K562 (cell line): ENCODE measurements around the gene TMEM129. TPM values are rescaled to one million over a fixed set of nuclear protein-coding genes. Genes with fewer than 3 reads are reported as not detected.

Experiments
- CEBPG ChIP-seq, 3 experiments: fragments of 200-800 bp in 1 of 3; sonication (Bioruptor generic) in 1 of 3; sonication (generic) in 1 of 3; formaldehyde crosslinking in 1 of 3; IDR thresholded peaks in 2 of 3; conservative IDR thresholded peaks in 1 of 3; 2 replicates each; pipeline versions ENCODE4 v1.6.1 to v1.8.0; 2016 to 2022; ENCODE audit warnings: missing compliant biosample characterization in 2 of 3, missing genetic modification characterization in 2 of 3, mild to moderate bottlenecking in 1 of 3, missing genetic modification reagents in 1 of 3
- COPS2 ChIP-seq: fragments of 450-650 bp; conservative IDR thresholded peaks from 2 replicates; pipeline ENCODE4 v1.6.1; 2016; ENCODE audit warnings: mild to moderate bottlenecking, moderate library complexity
- CTBP1 ChIP-seq: fragments of 450-650 bp; IDR thresholded peaks from 2 replicates; pipeline ENCODE4 v1.6.1; 2016; ENCODE audit warnings: borderline replicate concordance
- FIP1L1 ChIP-seq: fragments of 200-400 bp; formaldehyde crosslinking; IDR thresholded peaks from 2 replicates; pipeline ENCODE4 v1.6.1; 2018; ENCODE audit warnings: mild to moderate bottlenecking, low read depth, low read length; ENCODE audit not compliant: poor library complexity, severe bottlenecking
- IRF9 ChIP-seq: fragments of 450-650 bp; IDR thresholded peaks from 2 replicates; pipeline ENCODE4 v1.6.1; 2016; ENCODE audit warnings: missing biosample characterization, missing genetic modification characterization
- MAFK ChIP-seq: IDR thresholded peaks from 2 replicates; pipeline ENCODE4 v1.6.1; 2011; ENCODE audit warnings: low read length, improper control_type of control experiment
- MAZ ChIP-seq, 2 experiments: fragments of 450-650 bp in 1 of 2; sonication (generic) in 1 of 2; formaldehyde crosslinking; IDR thresholded peaks in 1 of 2; conservative IDR thresholded peaks in 1 of 2; 2 replicates each; pipeline versions ENCODE4 v1.4.0 to v1.5.0; 2020; ENCODE audit warnings: mild to moderate bottlenecking in 1 of 2, missing genetic modification reagents in 1 of 2
- NONO ChIP-seq, 2 experiments: fragments of 200-400 bp in 1 of 2; fragments of 450-650 bp in 1 of 2; formaldehyde crosslinking in 1 of 2; IDR thresholded peaks; 2 replicates each; pipeline ENCODE4 v1.6.1; 2017; ENCODE audit warnings: low read depth in 2 of 2, mild to moderate bottlenecking in 2 of 2, moderate library complexity in 2 of 2, low read length in 1 of 2
- NR2C1 ChIP-seq, 2 experiments: fragments of 450-650 bp; IDR thresholded peaks; 2 replicates each; pipeline ENCODE4 v1.6.1; 2017; ENCODE audit warnings: mild to moderate bottlenecking in 2 of 2, antibody characterized with exemption in 1 of 2, inconsistent platforms in 1 of 2, missing compliant biosample characterization in 1 of 2, missing genetic modification characterization in 1 of 2
- PREB ChIP-seq: sonication (generic); formaldehyde crosslinking; IDR thresholded peaks from 2 replicates; pipeline ENCODE4 v1.8.1; 2023; ENCODE audit warnings: mild to moderate bottlenecking, missing genetic modification reagents
- RNF2 ChIP-seq: sonication (generic); IDR thresholded peaks from 2 replicates; pipeline ENCODE4 v1.6.1; 2016
- SRF ChIP-seq, 2 experiments: fragments of 250-450, 450-650 bp in 1 of 2; sonication (Bioruptor Pico) in 1 of 2; sonication (generic) in 1 of 2; formaldehyde crosslinking; IDR thresholded peaks; 2 replicates each; pipeline versions ENCODE4 v1.5.0 to v1.5.1; 2020 to 2022; ENCODE audit warnings: mild to moderate bottlenecking in 1 of 2, missing genetic modification reagents in 1 of 2
- TFAP4 ChIP-seq: sonication (generic); formaldehyde crosslinking; IDR thresholded peaks from 2 replicates; pipeline ENCODE4 v1.8.0; 2022; ENCODE audit warnings: missing genetic modification reagents, mild to moderate bottlenecking, moderate library complexity, borderline replicate concordance
- VEZF1 ChIP-seq: fragments of 200-800 bp; sonication (Bioruptor generic); IDR thresholded peaks from 2 replicates; pipeline ENCODE4 v1.6.1; 2017; ENCODE audit warnings: missing genetic modification characterization, missing compliant biosample characterization
- XRCC3 ChIP-seq: fragments of 450-650 bp; IDR thresholded peaks from 2 replicates; pipeline ENCODE4 v1.6.1; 2017; ENCODE audit warnings: mild to moderate bottlenecking, moderate library complexity
- ZFP91 ChIP-seq: sonication (generic); formaldehyde crosslinking; IDR thresholded peaks from 2 replicates; pipeline ENCODE4 v1.8.0; 2022; ENCODE audit warnings: mild to moderate bottlenecking, missing genetic modification reagents
- polyA plus RNA-seq, 8 experiments: library from polyadenylated mRNA; depleted of rRNA in 4 of 8; stranded (reverse) in 5 of 8; unstranded in 3 of 8; fragments of >200 nt; fragmentation: Nextera tagmentation in 2 of 8; fragmentation: Illumina TruSeq in 1 of 8; extraction: Ambion mirVana in 2 of 8; extraction: Trizol in 1 of 8; gene quantifications; 2 replicates each; pipeline versions ENCODE4 v1.2.1 to v1.2.3, GENCODE V29; 2011 to 2014; ENCODE audit warnings: inconsistent platforms in 1 of 8, missing spikeins in 1 of 8
- total RNA-seq, 7 experiments: library from RNA; depleted of rRNA in 6 of 7; stranded (reverse); fragments of >200 nt in 6 of 7; fragmentation: Illumina TruSeq in 2 of 7; extraction: Trizol in 2 of 7; gene quantifications; 2 replicates each; pipeline versions ENCODE4 v1.2.1 to v1.2.3, GENCODE V29; 2011 to 2021; ENCODE audit warnings: low replicate concordance in 1 of 7

Gene TMEM129
- total and polyA plus RNA-seq, 9 of the 15 experiments (the other 6 are each of a cell fraction or from before 2014, with no cell fraction given), result 0.34 to 47.2 (median 18.8) TPM

GRCh38 chr4:1693131-1693896, 27.8 kb downstream of the TMEM129 start (continued):
- TF ChIP-seq NR2C1 (IDR thresholded peaks at IDR 0.05) (0 out of 2 replicates have a peak, but pooled peaks have one; percentile 29), NR2C1 (tag; IDR thresholded peaks at IDR 0.05) (no peak), SRF (CRISPR knock-in tag; IDR thresholded peaks at IDR 0.05) (no peak; a peak in 1 of 4 replicates), MAZ (CRISPR knock-in tag; conservative IDR thresholded peaks at IDR 0.05 in 1 of 2, IDR thresholded peaks at IDR 0.05 in 1 of 2) (0 out of 4 replicates have a peak, but pooled peaks of 1 of the 2 experiments have one; percentile 26), CEBPG (CRISPR knock-in tag; IDR thresholded peaks at IDR 0.05) (peak; percentile 69), CEBPG (tag; conservative IDR thresholded peaks at IDR 0.05 in 1 of 2, IDR thresholded peaks at IDR 0.05 in 1 of 2) (peak; percentile 81 to 95), CTBP1 (peak; percentile 58; the same call in 1 of the 2 replicates), PREB (CRISPR knock-in tag) (no peak), RNF2 (no peak), IRF9 (tag) (peak; percentile 73; the same call in 1 of the 2 replicates), MAFK (no peak), NONO (IDR thresholded peaks at IDR 0.05; ENCODE audit: low read depth in 2 of 2, low read length in 1 of 2) (no peak), XRCC3 (no peak), TFAP4 (peak; percentile 31; the same call in 1 of the 2 replicates), COPS2 (no peak), ZFP91 (CRISPR knock-in tag) (no peak), FIP1L1 (no peak), VEZF1 (CRISPR knock-in tag) (peak; percentile 15; the same call in 1 of the 2 replicates)
